Muscle of arm (tissue), 12 donors: ENCODE data around the gene HOXA10. TPM values are rescaled to one million over a fixed set of nuclear protein-coding genes. Genes with fewer than 3 reads are reported as not detected.
A peak's percentile ranks its signal among the peaks of the same experiment; 100 is the strongest.

ENCODE experiments used
- DNase-seq: peaks from one replicate; pipeline ENCODE4 v3.0.0-alpha.2; 2013
- polyA plus RNA-seq, 12 donors: library from polyadenylated mRNA; unstranded; fragments of 120-200 nt; gene quantifications; one replicate each; pipeline ENCODE4 v1.2.1, GENCODE V29; 2013; ENCODE audit not compliant: insufficient read length in 12 of 12

The HOXA10 gene
- polyA plus RNA-seq, 12 donors = 19.4 to 41.0 (median 28.5) TPM; not detected in 1

GRCh38 chr7:27181795-27182275 is 7.7 kb upstream of the HOXA10 start:
- no peak for DNase-seq

GRCh38 chr7:27180431-27181420 is 6.6 kb upstream of the HOXA10 start:
- no peak for DNase-seq

GRCh38 chr7:27179503-27180430 is 5.6 kb upstream of the HOXA10 start:
- DNase-seq = peak; percentile 92

- DNase-seq = no peak
Measured at GRCh38 chr7:27179030-27179429, 4.9 kb upstream of the HOXA10 start.

GRCh38 chr7:27178366-27178765 is 4.2 kb upstream of the HOXA10 start:
- no peak for DNase-seq

GRCh38 chr7:27177795-27178320 is 3.7 kb upstream of the HOXA10 start:
- no peak for DNase-seq

- DNase-seq = no peak
Measured at GRCh38 chr7:27176962-27177794, 3.1 kb upstream of the HOXA10 start.

GRCh38 chr7:27176524-27176845 is 2.4 kb upstream of the HOXA10 start:
- DNase-seq = no peak

- no peak for DNase-seq
Measured at GRCh38 chr7:27175626-27176523, 1.8 kb upstream of the HOXA10 start.

GRCh38 chr7:27174874-27175625 is 930 bp upstream of the HOXA10 start:
- no peak for DNase-seq

- DNase-seq = no peak
Measured at GRCh38 chr7:27173511-27173955, 587 bp downstream of the HOXA10 start.

- DNase-seq = no peak
Measured at GRCh38 chr7:27172823-27173510, 1.2 kb downstream of the HOXA10 start.

GRCh38 chr7:27172315-27172774 is 1.8 kb downstream of the HOXA10 start:
- DNase-seq = no peak

GRCh38 chr7:27171637-27172314 is 2.3 kb downstream of the HOXA10 start:
- no peak for DNase-seq

GRCh38 chr7:27171325-27171636 is 2.8 kb downstream of the HOXA10 start:
- DNase-seq = no peak

GRCh38 chr7:27170426-27171324 is 3.4 kb downstream of the HOXA10 start:
- DNase-seq = no peak
